GF-D8 (cell line): Measurements from ENCODE around the gene ZBED6.
"Not testable (repeated sequence)": the region's sequence is repeated elsewhere in the genome, so short reads cannot be mapped to it uniquely, and the experiment has no call there.

Experiments
- DNase-seq: peaks from one replicate; lab custom pipeline; 2025; lab: John Stamatoyannopoulos, UW

The ZBED6 gene

DNA sequence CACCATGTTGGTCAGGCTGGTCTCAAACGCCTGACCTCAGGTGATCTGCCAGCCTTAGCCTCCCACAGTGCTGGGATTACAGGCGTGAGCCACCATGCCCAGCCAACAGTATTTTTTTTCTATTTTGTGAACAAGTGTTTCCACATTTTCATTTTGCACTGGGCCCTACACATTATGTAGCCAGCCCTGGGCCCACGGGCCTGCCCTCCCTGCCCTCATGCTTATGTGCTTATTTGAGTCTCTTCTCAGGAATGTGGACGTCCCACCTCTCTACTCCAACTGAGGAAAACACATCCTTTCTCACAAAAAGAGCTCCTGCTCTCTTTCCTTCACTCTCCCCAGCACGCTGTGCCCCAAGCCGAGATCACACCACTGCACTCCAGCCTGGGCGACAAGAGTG lies 13.5 kb upstream of the ZBED6 start:
- no peak for DNase-seq

DNA sequence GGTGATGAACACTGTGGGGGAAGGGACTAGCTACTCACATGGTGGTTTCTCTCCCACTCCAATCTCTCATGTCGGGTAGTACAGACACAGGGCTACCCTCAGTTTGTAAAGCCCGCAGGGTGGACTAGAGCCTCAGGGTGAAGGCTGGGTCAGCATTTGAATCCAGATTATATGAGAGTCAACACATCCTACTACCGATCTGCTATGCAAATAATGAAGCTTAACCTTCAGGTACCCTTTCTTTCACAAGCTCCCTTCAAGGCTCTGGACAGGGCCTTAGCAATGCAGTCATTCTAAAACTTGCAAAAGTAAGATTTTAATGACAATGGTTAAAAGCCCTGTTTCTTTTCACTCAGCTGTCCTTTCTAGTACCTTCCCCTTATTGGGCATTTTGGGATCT lies 5.5 kb upstream of the ZBED6 start:
- no peak for DNase-seq

DNA sequence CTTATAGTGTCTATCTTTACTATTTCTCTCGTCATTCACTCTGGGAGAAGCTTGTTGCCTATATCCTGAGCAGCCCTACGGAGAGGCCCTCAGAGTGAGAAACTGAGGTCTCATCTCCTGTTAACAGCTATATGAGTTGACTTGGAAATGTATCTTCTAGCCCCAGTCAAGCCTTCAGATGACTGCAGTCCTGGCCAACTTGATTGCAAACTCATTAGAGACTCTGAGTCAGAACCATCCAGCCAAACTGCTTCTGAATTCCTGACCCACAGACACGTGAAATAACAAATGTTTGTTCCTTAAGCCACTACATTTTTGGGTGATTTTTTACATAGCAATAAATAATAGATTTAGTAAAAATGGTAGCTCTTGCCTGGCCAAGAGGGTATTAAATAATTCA lies 3.9 kb upstream of the ZBED6 start:
- no peak for DNase-seq

DNA sequence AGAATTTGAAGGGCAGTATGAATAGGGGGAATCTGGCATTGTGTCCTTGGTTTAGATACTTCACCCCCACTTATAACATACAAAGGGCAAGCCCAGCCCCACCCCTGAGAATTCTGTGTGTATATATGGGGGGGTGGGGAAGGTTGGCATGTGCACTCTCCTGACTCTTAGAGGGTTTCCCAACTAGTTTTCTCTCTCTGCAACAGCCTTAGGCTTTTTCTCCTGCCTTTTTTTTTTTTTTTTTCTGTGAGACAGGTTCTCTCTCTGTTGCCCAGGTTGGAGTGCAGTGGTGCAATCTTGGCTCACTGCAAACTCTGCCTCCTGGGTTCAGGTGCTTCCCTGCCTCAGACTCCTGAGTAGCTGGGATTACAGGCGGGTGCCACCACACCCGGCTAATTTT lies 2.9 kb upstream of the ZBED6 start:
- no peak for DNase-seq

DNA sequence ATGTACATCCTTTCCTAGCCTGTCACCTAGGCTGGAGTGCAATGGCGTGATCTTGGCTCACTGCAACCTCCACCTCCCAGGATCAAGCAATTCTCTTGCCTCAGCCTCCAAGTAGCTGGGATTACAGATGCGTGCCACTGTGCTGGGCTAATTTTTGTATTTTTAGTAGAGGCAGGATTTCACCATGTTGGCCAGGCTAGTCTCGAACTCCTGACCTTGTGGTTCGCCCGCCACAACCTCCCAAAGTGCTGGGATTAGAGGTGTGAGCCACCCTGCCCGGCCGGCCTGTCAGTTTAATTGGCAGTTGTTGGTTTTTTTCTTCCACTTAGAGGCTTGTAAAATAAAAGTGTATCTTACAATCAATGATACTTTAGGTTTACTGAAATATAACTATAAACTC lies 1.9 kb upstream of the ZBED6 start:
- DNase-seq, result not testable (repeated sequence)

DNA sequence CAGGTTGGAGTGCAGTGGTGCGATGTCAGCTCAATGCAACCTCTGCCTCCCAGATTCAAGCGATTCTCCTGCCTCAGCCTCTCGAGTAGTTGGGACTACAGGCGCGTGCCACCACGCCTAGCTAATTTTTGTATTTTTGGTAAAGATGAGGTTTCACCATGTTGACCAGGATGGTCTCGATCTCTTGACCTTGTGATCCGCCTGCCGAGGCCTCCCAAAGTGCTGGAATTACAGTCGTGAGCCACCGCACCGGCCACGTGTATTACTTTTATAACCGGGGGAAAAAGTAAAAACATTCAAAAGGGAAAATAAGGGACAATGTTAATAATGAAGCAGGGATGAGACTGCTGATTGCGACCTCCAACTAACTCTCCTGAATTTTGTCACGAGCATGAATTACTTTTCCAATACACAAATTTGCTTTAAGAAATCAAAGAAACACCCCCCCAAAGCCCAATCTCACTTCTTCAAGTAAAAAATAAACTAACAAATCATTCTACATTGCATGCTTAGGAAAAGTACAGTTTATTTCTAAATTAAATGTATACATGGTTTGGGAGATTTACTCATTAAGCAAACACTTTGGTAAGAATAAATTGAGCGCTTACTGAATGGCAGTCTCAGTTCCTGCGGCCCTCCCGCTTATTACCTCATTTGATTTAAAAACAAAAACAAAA lies 521 bp upstream of the ZBED6 start:
- no peak for DNase-seq

DNA sequence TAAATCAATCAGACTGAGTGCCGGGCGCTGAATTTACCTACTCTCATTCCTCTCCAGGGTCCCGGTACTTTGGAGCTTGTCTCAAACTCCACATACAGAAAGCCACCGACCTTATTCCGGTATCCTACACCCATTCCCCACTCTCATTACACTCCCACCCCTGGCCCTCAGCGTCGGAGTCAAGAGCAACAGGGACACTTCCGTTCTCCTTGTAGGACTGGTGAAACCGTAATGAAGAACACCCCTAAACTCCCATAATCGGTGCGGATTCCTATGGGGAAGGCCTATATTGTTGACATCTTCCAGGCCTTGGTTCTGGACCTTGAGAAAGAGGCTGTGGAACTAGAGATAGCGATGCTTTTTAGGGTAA lies 798 bp downstream of the ZBED6 start:
- no peak for DNase-seq

DNA sequence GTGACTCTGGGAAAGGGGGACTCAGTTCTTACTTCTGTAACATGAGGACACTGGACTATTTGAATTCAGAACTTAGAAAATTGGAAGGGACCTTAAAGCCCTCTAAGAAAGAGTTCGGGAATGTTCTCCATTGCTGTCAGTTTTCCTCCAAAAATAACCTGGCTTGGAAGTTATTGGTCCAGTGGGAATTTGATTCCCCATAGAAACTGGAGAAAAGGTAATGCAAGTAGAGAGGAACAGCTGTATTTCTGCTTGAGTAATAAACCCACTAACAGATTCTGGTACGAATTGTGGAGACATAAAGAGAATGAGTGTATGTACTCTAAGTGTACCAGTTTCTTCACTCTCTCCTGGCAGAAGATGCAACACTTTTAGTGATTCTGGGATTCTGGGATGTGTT lies 1.8 kb downstream of the ZBED6 start:
- no peak for DNase-seq

DNA sequence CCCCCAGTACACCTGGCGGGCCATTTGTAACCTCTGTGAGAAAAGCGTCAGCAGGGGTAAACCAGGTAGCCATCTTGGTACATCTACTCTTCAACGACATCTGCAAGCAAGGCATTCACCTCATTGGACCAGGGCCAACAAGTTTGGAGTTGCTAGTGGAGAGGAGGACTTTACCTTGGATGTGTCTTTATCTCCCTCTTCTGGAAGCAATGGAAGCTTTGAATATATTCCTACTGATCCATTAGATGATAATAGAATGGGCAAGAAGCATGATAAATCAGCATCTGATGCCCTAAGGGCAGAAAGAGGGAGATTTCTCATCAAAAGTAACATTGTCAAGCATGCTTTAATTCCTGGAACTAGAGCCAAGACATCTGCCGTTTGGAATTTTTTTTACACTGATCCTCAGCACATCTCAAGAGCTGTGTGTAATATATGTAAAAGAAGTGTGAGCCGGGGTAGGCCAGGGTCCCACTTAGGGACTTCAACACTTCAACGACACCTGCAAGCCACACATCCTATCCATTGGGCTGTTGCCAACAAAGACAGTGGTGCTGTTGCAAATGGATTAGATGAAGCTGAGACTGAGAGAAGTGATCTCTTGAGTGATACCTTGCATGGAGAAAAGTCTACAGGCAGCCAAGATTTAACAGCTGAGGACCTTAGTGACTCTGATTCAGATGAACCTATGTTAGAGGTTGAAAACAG lies 2.7 kb downstream of the ZBED6 start:
- no peak for DNase-seq

DNA sequence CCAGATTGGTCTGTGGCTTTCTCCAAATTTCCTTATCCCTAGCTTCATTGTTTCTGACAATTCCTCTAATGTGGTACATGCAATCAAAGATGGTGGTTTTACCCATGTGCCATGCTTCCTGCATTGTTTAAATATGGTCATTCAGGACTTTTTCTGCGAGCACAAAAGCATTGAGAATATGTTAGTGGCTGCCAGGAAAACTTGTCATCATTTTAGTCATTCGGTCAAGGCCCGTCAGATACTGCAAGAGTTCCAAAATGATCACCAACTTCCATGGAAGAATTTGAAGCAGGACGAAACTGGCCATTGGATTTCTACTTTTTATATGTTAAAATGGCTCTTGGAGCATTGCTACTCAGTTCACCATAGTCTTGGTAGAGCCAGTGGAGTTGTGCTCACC lies 3.7 kb downstream of the ZBED6 start:
- no peak for DNase-seq

DNA sequence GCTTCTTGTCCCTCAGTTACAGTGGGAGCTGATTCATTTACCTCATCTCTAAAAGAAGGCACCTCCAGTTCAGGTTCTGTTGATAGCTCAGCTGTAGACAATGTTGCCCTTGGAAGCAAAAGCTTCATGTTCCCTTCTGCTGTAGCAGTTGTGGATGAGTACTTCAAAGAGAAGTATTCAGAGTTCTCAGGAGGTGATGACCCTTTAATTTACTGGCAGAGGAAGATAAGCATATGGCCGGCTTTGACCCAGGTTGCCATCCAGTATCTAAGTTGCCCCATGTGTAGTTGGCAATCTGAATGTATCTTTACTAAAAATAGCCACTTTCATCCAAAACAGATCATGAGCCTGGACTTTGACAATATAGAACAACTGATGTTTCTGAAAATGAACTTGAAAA lies 4.5 kb downstream of the ZBED6 start:
- DNase-seq, result no peak

DNA sequence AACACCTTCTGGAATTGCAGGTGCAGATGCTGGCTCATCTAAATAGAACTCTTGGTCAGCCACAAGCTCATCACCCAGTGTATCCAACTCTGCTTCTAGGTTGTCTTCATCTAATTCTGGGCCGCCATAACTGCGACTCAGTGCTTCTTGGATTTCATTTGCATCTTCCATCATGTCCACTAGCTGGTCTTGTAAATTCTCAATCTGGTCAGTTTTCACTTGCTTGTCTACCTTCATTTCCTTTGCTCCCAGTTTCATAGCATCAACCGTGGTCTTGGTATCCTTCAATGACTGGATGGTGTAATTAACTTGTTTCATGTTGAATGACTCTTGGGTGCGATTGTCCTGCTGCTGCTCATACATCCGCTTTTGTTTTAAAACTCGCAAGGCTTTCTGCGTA lies 10.3 kb downstream of the ZBED6 start:
- no peak for DNase-seq

DNA sequence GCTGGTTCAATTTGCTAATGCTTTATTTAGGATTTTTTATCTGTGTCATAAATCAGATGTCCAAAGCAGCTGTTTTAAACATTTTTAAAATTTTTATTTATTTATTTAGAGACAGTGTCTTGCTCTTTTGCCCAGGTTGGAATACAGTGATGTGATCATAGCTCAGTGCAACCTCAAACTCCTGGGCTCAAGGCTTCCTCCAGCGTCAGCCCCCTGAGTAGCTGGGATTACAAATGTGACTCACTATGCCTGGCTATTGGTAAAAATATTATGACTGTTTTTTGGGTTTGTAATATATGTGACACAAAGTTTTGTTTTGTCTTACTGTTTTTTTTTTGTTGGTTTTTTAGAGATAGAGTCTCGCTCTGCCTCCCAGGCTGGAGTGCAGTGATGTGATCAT lies 11.8 kb downstream of the ZBED6 start:
- no peak for DNase-seq

DNA sequence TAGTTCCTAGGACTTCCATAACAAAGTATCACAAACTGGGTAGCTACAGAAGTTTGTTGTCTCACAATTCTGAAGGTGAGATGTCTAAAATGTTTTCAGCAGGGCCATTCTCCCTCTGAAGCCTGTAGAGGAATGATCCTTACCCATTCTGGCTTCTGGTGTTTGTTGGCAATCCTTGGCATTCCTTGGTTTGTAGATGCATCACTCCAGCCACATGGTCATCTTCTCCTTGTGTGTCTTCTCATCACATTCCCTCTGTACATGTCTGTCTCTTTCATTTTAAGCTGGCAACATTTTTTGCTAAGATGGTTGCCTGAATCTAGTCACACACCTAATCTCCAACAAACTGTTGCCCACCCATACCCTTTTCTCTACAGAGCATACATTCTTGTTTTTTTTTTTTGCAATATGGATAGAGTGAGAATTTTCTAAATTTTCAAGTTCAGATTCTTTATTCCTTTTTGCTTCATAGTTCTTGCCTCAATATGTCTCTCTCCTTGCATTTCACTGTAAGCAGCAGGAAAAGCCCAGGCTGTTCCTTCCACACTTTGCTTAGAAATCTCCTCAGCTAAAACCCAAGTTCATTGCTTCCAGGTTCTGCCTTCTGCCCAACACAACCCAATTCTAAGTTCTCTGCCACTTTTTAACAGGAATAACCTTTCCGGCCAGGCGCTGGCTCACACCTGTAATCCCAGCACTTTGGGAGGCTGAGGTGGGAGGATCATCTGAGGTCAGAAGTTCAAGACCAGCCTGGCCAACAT lies 18.3 kb downstream of the ZBED6 start:
- DNase-seq, result no peak

DNA sequence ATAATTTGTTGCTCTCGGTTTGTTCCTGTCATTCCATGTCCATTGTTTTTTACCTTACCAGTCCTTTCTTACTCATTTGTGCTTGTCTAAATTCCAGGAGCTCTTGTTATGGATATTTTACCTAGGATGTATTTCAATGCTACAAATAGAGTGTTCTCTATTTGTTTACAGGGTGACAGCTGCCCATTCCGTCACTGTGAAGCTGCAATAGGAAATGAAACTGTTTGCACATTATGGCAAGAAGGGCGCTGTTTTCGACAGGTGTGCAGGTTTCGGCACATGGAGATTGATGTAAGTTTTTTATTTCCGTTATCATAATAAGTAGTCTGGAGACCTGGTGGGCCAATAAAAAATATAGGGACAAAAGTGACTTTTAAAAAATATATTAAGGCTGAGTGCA lies 23.0 kb downstream of the ZBED6 start:
- no peak for DNase-seq

DNA sequence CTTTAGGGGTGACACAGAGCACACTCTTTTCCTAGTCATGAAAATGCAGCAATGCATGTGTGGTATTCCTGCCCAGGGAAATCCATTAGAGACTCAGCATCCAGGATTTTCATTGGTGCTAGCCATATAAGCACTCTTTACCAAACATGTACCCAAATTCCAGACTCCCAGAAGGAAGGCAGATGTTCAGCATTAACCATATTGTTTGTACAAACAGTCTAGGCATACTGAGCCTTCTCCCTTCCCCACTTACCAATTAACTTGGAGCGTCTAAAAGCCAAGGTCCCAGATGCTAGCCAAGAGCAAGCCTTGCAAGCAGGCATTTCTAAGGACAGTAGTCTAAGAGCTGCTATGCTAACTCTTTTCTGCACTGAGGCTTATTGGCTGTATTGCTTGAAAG lies 27.9 kb downstream of the ZBED6 start:
- DNase-seq, result no peak

DNA sequence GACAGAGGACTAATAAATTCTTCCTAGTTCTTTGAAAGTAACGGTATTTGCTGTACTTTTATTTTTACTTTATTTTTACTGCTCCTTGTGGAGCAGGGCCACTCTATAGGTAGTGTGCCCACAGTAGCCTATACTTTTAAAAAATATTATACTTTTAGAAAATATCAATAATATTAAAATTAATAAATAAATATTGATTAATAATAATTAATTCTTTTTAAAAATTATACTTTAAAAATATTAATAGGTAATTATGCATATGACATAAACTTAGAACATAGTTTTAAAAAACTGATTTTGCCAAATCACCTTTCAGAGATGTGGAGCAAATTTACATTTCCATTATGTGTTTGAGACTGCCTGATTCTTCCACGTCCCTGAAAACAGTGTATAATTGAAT lies 30.8 kb downstream of the ZBED6 start:
- DNase-seq, result no peak

DNA sequence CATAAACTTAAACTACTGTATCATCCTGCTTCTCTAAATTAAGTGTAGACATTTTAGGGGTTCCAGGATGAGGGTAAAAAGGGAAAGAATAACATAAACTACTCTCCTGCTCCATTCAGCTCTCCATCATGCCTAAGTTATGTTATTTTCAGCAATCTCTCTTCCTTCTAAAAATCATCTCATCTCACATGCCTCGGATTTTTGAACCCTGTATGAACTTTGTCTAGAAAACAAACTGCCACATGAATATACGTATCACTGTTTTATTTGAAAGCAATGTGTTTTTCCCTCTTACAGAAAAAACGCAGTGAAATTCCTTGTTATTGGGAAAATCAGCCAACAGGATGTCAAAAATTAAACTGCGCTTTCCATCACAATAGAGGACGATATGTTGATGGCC lies 32.6 kb downstream of the ZBED6 start:
- DNase-seq, result no peak

DNA sequence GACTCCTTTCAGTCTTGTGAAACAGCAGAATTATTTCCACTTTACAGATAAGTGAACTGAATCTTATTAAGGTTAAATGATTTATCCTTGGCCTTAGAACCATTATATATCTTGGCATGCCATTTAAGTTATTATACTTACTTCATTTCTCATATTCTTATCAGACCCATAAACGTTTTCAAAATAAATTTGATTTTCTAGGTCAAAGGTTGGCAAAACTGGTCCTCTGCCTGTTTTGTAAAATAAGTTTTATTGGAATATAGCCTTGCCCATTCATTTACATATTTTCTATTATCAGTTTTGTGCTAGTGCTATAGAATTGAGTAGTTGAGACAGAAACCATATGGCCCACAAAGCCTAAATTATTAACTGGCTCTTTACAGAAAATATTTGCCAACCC lies 33.1 kb downstream of the ZBED6 start:
- DNase-seq, result no peak

DNA sequence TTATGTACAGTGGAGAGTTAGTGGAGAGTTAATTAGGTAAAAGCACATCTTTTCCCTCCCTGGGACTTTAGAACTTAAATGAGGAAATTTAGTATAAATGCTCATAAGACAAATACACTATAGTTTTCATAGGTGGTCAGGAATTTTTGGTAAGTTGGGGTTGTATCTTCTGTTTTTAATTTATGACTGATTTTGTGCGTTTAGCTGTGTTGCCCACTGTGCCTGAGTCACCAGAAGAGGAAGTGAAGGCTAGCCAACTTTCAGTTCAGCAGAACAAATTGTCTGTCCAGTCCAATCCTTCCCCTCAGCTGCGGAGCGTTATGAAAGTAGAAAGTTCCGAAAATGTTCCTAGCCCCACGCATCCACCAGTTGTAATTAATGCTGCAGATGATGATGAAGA lies 33.8 kb downstream of the ZBED6 start:
- not testable (repeated sequence) for DNase-seq

DNA sequence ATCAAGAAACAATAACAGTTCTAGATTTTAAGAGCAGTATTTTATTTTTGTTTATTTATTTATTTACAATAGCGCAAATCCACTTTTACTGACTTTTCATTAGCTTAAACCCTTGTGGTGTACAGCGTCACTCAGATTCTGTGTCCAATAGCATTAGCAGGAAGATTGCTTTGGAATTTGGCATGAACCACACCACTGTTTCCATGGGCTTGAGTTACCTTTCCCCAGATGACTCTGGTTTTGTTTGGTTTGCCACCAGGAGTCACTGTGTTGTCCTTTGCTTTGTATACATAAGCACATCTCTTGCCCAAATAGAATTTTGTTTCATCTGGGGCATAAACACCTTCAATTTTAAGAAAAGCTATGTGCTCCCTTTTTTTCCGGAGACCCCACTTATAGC lies 40.1 kb downstream of the ZBED6 start:
- no peak for DNase-seq

DNA sequence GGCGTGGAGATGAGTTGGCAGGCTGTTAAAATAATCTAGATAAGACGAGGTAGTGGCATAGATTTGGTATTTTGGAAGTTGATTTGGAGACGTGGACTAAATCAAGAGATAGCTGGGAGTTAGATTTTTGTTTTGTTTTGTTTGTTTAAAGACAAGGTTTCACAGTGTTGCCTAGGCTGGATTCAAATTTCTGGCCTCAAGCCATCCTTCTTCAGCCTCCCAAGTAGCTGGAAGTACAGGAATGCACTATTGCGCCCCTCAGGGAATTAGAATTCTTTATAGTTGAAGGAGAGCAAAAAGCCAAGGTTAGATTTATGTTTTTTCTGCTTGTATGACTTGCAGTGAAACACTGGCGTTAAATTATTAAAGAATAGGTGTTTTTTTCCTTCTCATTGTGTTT lies 43.7 kb downstream of the ZBED6 start:
- no peak for DNase-seq

DNA sequence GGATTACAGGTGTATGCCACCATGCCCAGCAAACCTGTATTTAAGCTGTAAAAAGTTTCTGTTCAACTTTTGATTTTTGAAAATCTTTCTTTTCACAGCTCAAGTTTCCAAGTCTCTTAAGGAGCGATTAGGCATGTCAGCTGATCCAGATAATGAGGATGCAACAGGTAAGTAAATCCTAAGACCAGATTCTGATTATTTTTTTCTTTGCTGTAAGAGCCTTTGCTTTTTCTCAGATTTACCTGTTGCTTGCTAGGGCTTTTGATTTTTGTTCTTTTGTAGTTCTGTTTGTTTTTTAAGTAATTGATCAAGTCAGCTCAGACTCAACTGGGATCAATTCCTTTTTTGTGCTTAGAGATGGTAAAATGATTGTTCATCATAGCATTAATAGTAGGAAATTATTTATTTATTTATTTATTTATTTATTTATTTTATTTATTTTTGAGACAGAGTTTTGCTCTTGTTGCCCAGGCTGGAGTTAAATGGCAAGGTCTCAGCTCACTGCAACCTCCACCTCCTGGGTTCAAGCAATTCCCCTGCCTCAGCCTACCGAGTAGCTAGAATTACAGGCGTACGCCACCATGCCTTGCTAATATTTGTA lies 44.9 kb downstream of the ZBED6 start:
- no peak for DNase-seq
